A549 (cell line): ENCODE results near the gene TREX2. TPM values are rescaled to one million over a fixed set of nuclear protein-coding genes. Genes with fewer than 3 reads are reported as not detected.

Experiments
- ATAC-seq, 2 experiments: fragments of 200-7000 bp in 1 of 2; fragments of >200 bp in 1 of 2; cut with Nextera tagmentation in 1 of 2; cut with Tn5 transposase in 1 of 2; 3 replicates each; pipeline versions ENCODE4 v1.8.0 to v1.9.1; 2018 to 2020; ENCODE audit warnings: mild to moderate bottlenecking in 1 of 2, moderate library complexity in 1 of 2
- CTCF ChIA-PET: fragments of 300-600 bp; sonication (Branson Sonifier 250); formaldehyde crosslinking; extraction: SDS; loops from one replicate; lab custom pipeline; 2021; ENCODE audit warnings: antibody characterized with exemption, inconsistent platforms; lab: Yijun Ruan, JAX
- POLR2A ChIA-PET: fragments of 350-600 bp; formaldehyde crosslinking; extraction: SDS; loops from one replicate; lab custom pipeline; 2021; ENCODE audit warnings: antibody characterized with exemption, inconsistent platforms; lab: Yijun Ruan, JAX
- DNase-seq, 2 experiments: peaks; one replicate each; pipeline versions ENCODE4 v3.0.0 to v3.0.0-alpha.2; 2011 to 2016; ENCODE audit warnings: low read depth in 1 of 2, low spot score in 1 of 2
- FAIRE-seq: peaks from 2 replicates; lab custom pipeline; 2011; peaks lifted over from hg19 to GRCh38; lab: Jason Lieb, UNC
- H3K27ac ChIP-seq, 2 experiments: fragments of >200 bp; sonication (Bioruptor Twin); formaldehyde crosslinking; 3 replicates each; pipeline ENCODE4 v1.5.1; 2016 to 2017
- H3K4me1 ChIP-seq: fragments of >200 bp; sonication (Bioruptor Twin); formaldehyde crosslinking; 3 replicates; pipeline ENCODE4 v1.6.1; 2016
- H3K4me2 ChIP-seq: fragments of >200 bp; sonication (Bioruptor Twin); formaldehyde crosslinking; 3 replicates; pipeline ENCODE4 v1.6.1; 2016
- H3K4me3 ChIP-seq: fragments of >200 bp; sonication (Bioruptor Twin); formaldehyde crosslinking; 3 replicates; pipeline ENCODE4 v1.5.1; 2016
- H3K9me3 ChIP-seq: fragments of >200 bp; sonication (Bioruptor Twin); formaldehyde crosslinking; 3 replicates; pipeline ENCODE4 v1.6.1; 2016
- CBX2 ChIP-seq: fragments of 200-600 bp; sonication (generic); IDR thresholded peaks from 2 replicates; pipeline ENCODE4 v1.6.1; 2016; ENCODE audit warnings: low read depth, mild to moderate bottlenecking, borderline replicate concordance
- CBX8 ChIP-seq: fragments of 200-600 bp; sonication (generic); IDR thresholded peaks from 2 replicates; pipeline ENCODE4 v1.6.1; 2016
- CEBPB ChIP-seq, 2 experiments: fragments of >200 bp in 1 of 2; sonication (Bioruptor Twin) in 1 of 2; formaldehyde crosslinking in 1 of 2; IDR thresholded peaks; 2 replicates each; pipeline ENCODE4 v1.6.1; 2012 to 2016
- CHD2 ChIP-seq: fragments of 150-350 bp; IDR thresholded peaks from 2 replicates; pipeline ENCODE4 v1.6.1; 2014; ENCODE audit warnings: low read length; ENCODE audit not compliant: partially characterized antibody
- E2F6 ChIP-seq: IDR thresholded peaks from 2 replicates; pipeline ENCODE4 v1.6.1; 2012; ENCODE audit warnings: low read depth, borderline replicate concordance
- EHF ChIP-seq: fragments of 250-450 bp; sonication (Bioruptor Pico); IDR thresholded peaks from 2 replicates; pipeline ENCODE4 v1.5.0; 2020; ENCODE audit warnings: mild to moderate bottlenecking
- ELK1 ChIP-seq: fragments of 150-350 bp; IDR thresholded peaks from 2 replicates; pipeline ENCODE4 v1.6.1; 2014; ENCODE audit warnings: low read depth, mild to moderate bottlenecking, low read length
- EP300 ChIP-seq, 2 experiments: fragments of >200 bp; sonication (Bioruptor Twin); formaldehyde crosslinking; IDR thresholded peaks; 2 replicates in 1 of 2; 3 replicates in 1 of 2; pipeline ENCODE4 v1.6.1; 2016 to 2017
- FOSL2 ChIP-seq, 2 experiments: fragments of 450-650 bp in 1 of 2; fragments of >200 bp in 1 of 2; sonication (Bioruptor Twin) in 1 of 2; formaldehyde crosslinking; IDR thresholded peaks; 2 replicates each; pipeline versions ENCODE4 v1.5.0 to v1.6.1; 2016 to 2020; ENCODE audit warnings: mild to moderate bottlenecking in 1 of 2, moderate library complexity in 1 of 2
- FOXS1 ChIP-seq: fragments of 250-450 bp; sonication (Bioruptor Pico); IDR thresholded peaks from 2 replicates; pipeline ENCODE4 v1.5.0; 2020; ENCODE audit warnings: mild to moderate bottlenecking, moderate library complexity
- GATA3 ChIP-seq: IDR thresholded peaks from 2 replicates; pipeline ENCODE4 v1.6.1; 2012; ENCODE audit warnings: borderline replicate concordance
- HES2 ChIP-seq: fragments of >200 bp; sonication (Bioruptor Twin); formaldehyde crosslinking; IDR thresholded peaks from 2 replicates; pipeline ENCODE4 v1.6.1; 2016
- HOXA7 ChIP-seq: fragments of 250-450 bp; sonication (Bioruptor Pico); IDR thresholded peaks from 2 replicates; pipeline ENCODE4 v1.5.0; 2020; ENCODE audit warnings: mild to moderate bottlenecking, moderate library complexity
- HOXB13 ChIP-seq: fragments of 250-450 bp; sonication (Bioruptor Pico); IDR thresholded peaks from 2 replicates; pipeline ENCODE4 v1.5.0; 2020; ENCODE audit warnings: low read depth, mild to moderate bottlenecking, moderate library complexity
- HOXB5 ChIP-seq: fragments of 250-450 bp; sonication (Bioruptor Pico); IDR thresholded peaks from 2 replicates; pipeline ENCODE4 v1.5.0; 2020; ENCODE audit warnings: mild to moderate bottlenecking, moderate library complexity
- JUN ChIP-seq, 2 experiments: fragments of >200 bp; sonication (Bioruptor Twin); formaldehyde crosslinking; IDR thresholded peaks; 2 replicates in 1 of 2; 3 replicates in 1 of 2; pipeline ENCODE4 v1.6.1; 2016 to 2017
- JUNB ChIP-seq: fragments of >200 bp; sonication (Bioruptor Twin); formaldehyde crosslinking; IDR thresholded peaks from 2 replicates; pipeline ENCODE4 v1.6.1; 2016
- KDM5A ChIP-seq: fragments of 200-600 bp; sonication (generic); IDR thresholded peaks from 2 replicates; pipeline ENCODE4 v1.6.1; 2016; ENCODE audit warnings: antibody characterized with exemption, mild to moderate bottlenecking
- MYC ChIP-seq: IDR thresholded peaks from 2 replicates; pipeline ENCODE4 v1.6.1; 2012; ENCODE audit warnings: mild to moderate bottlenecking, inconsistent platforms, low read length, improper control_type of control experiment, borderline replicate concordance
- NPAS2 ChIP-seq: fragments of 250-450 bp; sonication (Bioruptor Pico); IDR thresholded peaks from 2 replicates; pipeline ENCODE4 v1.8.0; 2022; ENCODE audit warnings: mild to moderate bottlenecking, moderate library complexity, borderline replicate concordance
- NR3C1 ChIP-seq: fragments of >200 bp; sonication (Bioruptor Twin); formaldehyde crosslinking; IDR thresholded peaks from 3 replicates; pipeline ENCODE4 v1.6.1; 2017
- PHF8 ChIP-seq: fragments of 200-600 bp; sonication (generic); IDR thresholded peaks from 2 replicates; pipeline ENCODE4 v1.6.1; 2016; ENCODE audit warnings: low read depth, mild to moderate bottlenecking, antibody characterized with exemption, moderate library complexity, borderline replicate concordance
- RARB ChIP-seq: fragments of 250-450 bp; sonication (Bioruptor Pico); IDR thresholded peaks from 2 replicates; pipeline ENCODE4 v1.8.0; 2021; ENCODE audit warnings: mild to moderate bottlenecking, moderate library complexity
- RNF2 ChIP-seq: fragments of 200-600 bp; sonication (generic); IDR thresholded peaks from 2 replicates; pipeline ENCODE4 v1.6.1; 2016; ENCODE audit warnings: low read depth, mild to moderate bottlenecking, antibody characterized with exemption, moderate library complexity, borderline replicate concordance
- TFCP2L1 ChIP-seq: fragments of 250-450 bp; sonication (Bioruptor Pico); IDR thresholded peaks from 2 replicates; pipeline ENCODE4 v1.5.0; 2021; ENCODE audit warnings: mild to moderate bottlenecking
- ZNF302 ChIP-seq: fragments of 250-450 bp; sonication (Bioruptor Pico); IDR thresholded peaks from 2 replicates; pipeline ENCODE4 v1.9.0; 2021; ENCODE audit warnings: inconsistent platforms, mild to moderate bottlenecking, moderate library complexity
- WGBS: methylation state at CpG from one replicate; pipeline ENCODE4 v1.1.6; 2017; ENCODE audit errors: missing lambda C conversion rate; 5-methylcytosine and 5-hydroxymethylcytosine counted together
- polyA plus RNA-seq, 4 experiments: library from polyadenylated mRNA; depleted of rRNA in 3 of 4; stranded (reverse); fragments of >200 nt; fragmentation: RNase III in 1 of 4; extraction: RNeasy Plus Mini Kit Qiagen cat#74134 plus additional on column Dnase treatment in 1 of 4; gene quantifications; 2 replicates in 3 of 4; 3 replicates in 1 of 4; pipeline ENCODE4 v1.2.3, GENCODE V29; 2011 to 2017
- TF ChIP-seq, protein P1 (sequence below): fragments of >200 bp; sonication (Bioruptor Twin); formaldehyde crosslinking; IDR thresholded peaks from 3 replicates; pipeline ENCODE4 v1.6.1; 2016
- TF ChIP-seq, protein P2 (sequence below): fragments of 200-600 bp; sonication (generic); IDR thresholded peaks from 2 replicates; pipeline ENCODE4 v1.6.1; 2016; ENCODE audit warnings: antibody characterized with exemption, mild to moderate bottlenecking, moderate library complexity
- TF ChIP-seq, protein P3 (sequence below): IDR thresholded peaks from 2 replicates; pipeline ENCODE4 v1.6.1; 2012

TREX2 gene
- polyA plus RNA-seq, 2 of the 4 experiments (the other 2 are of a cell fraction) = 0.27 to 0.99 TPM

DNA sequence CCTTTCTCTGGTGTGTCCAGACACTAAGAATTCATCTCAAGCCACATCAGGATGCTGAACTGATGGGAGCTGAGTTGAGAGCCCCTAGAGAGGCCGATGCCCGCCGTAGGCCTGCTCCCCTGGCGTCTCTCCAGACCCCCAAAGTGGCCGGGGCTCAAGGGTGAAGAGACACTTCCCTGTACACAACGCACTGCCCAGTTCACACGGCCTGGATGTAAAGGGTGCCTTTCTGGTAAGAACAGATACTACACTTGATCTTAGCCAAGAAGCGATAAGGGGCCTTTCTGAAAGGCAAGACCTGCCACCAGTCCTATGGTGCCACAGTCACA, 5.1 kb upstream of the TREX2 start:
- Histone ChIP-seq H3K9me3 (no peaks in the 10 kb centered on the region), H3K4me3 (no peak overlapping the region)
- WGBS = 89% methylated on average over 8 of the region's 8 CpGs
- POLR2A ChIA-PET = no interaction called here
- TF ChIP-seq KDM5A (no peak), CBX8 (no peak), HOXA7 (no peak), ELK1 (no peak), FOXS1 (no peak), JUNB (no peak), HOXB13 (CRISPR knock-in tag) (no peak), EHF (CRISPR knock-in tag) (no peak), TFCP2L1 (no peak), CEBPB (IDR thresholded peaks at IDR 0.05) (no peak), GATA3 (no peak), E2F6 (no peak), PHF8 (no peak), EP300 (IDR thresholded peaks at IDR 0.05) (no peak), CBX2 (no peak)
- TF ChIP-seq, protein P1, sequence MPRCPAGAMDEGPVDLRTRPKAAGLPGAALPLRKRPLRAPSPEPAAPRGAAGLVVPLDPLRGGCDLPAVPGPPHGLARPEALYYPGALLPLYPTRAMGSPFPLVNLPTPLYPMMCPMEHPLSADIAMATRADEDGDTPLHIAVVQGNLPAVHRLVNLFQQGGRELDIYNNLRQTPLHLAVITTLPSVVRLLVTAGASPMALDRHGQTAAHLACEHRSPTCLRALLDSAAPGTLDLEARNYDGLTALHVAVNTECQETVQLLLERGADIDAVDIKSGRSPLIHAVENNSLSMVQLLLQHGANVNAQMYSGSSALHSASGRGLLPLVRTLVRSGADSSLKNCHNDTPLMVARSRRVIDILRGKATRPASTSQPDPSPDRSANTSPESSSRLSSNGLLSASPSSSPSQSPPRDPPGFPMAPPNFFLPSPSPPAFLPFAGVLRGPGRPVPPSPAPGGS = no peak
- TF ChIP-seq, all 56 proteins: peak for 0
- DNase-seq (no peak), ATAC-seq (no peak), FAIRE-seq (no peak)
- Histone ChIP-seq H3K27ac (no peak overlapping the region), H3K4me1 (no peaks in the 10 kb centered on the region), H3K4me2 (no peak overlapping the region)
- CTCF ChIA-PET = no interaction called here

DNA sequence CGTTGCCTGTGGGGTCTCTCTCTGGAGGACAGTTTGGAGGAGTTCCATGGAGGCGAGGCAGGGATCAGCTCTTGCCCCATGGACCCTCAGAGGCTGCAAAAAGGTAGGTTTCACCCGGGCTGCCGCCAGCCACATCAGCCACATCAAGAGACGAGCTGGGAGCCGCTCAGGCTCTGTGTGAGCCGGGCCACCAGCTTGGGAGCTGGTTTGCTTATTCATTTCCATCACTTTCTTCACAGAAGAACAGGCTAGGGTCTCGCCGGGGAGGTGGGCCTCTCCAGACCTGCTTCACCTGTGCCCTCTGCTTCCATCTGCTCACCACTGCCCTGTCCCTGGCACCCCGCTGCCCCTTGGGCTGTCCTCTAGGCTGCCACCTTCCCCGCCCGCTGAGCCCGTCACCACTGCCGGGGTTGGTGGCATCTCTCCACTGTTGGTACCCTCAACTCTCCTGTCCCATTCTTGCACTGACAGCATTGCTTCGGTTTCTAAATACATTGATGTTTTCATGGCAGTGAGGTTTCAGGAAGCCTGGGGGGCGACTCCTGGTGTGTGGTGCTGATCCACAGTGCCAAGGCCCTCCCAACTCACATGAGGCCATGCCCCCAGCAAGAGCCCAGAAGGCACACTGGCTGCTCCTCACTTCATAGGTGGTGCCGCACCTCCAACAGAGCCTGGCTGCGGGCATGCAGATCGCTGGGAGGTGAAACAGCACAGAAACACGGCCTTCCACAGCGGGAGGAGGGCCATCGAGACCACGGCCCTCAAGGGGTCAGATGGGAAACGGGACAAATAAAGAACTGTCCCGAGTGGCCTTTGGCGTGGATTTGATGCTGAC, 4.5 kb upstream of the TREX2 start:
- H3K9me3 ChIP-seq = no peaks in the 10 kb centered on the region
- H3K4me2 ChIP-seq = no peak overlapping the region
- no peak overlapping the region for H3K27ac ChIP-seq
- CTCF ChIA-PET = interaction anchor here (1.2 kb wide), 1 partner anchor 19 kb away, joined by 3 read pairs; no protein-coding TSS in a partner anchor
- POLR2A ChIA-PET = no interaction called here
- no peak overlapping the region for H3K4me3 ChIP-seq
- WGBS = 100% methylated on average over 9 of the region's 26 CpGs
- ATAC-seq = no peak
- no peak for FAIRE-seq
- no peak for DNase-seq
- no peaks in the 10 kb centered on the region for H3K4me1 ChIP-seq
- TF ChIP-seq NR3C1 = no peak
- TF ChIP-seq HOXB5 (CRISPR knock-in tag) = no peak
- TF ChIP-seq JUN (IDR thresholded peaks at IDR 0.05) = no peak
- TF ChIP-seq MYC = no peak
- TF ChIP-seq NPAS2 (CRISPR knock-in tag) = no peak
- no peak for TF ChIP-seq FOXS1
- TF ChIP-seq CHD2 = no peak
- TF ChIP-seq ZNF302 = no peak
- TF ChIP-seq E2F6 = no peak
- TF ChIP-seq, protein P2, sequence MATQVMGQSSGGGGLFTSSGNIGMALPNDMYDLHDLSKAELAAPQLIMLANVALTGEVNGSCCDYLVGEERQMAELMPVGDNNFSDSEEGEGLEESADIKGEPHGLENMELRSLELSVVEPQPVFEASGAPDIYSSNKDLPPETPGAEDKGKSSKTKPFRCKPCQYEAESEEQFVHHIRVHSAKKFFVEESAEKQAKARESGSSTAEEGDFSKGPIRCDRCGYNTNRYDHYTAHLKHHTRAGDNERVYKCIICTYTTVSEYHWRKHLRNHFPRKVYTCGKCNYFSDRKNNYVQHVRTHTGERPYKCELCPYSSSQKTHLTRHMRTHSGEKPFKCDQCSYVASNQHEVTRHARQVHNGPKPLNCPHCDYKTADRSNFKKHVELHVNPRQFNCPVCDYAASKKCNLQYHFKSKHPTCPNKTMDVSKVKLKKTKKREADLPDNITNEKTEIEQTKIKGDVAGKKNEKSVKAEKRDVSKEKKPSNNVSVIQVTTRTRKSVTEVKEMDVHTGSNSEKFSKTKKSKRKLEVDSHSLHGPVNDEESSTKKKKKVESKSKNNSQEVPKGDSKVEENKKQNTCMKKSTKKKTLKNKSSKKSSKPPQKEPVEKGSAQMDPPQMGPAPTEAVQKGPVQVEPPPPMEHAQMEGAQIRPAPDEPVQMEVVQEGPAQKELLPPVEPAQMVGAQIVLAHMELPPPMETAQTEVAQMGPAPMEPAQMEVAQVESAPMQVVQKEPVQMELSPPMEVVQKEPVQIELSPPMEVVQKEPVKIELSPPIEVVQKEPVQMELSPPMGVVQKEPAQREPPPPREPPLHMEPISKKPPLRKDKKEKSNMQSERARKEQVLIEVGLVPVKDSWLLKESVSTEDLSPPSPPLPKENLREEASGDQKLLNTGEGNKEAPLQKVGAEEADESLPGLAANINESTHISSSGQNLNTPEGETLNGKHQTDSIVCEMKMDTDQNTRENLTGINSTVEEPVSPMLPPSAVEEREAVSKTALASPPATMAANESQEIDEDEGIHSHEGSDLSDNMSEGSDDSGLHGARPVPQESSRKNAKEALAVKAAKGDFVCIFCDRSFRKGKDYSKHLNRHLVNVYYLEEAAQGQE = no peak
- TF ChIP-seq FOSL2 (IDR thresholded peaks at IDR 0.05) = no peak
- no peak for TF ChIP-seq FOSL2 (CRISPR knock-in tag; IDR thresholded peaks at IDR 0.05)
- no peak for TF ChIP-seq GATA3
- TF ChIP-seq HES2 = no peak
- TF ChIP-seq HOXA7 = no peak
- no peak for TF ChIP-seq JUNB
- TF ChIP-seq CBX8 = no peak
- TF ChIP-seq RARB (CRISPR knock-in tag) = no peak
- no peak for TF ChIP-seq RNF2
- TF ChIP-seq, protein P3, sequence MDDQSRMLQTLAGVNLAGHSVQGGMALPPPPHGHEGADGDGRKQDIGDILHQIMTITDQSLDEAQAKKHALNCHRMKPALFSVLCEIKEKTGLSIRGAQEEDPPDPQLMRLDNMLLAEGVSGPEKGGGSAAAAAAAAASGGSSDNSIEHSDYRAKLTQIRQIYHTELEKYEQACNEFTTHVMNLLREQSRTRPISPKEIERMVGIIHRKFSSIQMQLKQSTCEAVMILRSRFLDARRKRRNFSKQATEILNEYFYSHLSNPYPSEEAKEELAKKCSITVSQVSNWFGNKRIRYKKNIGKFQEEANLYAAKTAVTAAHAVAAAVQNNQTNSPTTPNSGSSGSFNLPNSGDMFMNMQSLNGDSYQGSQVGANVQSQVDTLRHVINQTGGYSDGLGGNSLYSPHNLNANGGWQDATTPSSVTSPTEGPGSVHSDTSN = no peak
